Cortex of kidney (tissue), 1 donor: ENCODE measurements around the gene PRX.
A peak's percentile ranks its signal among the peaks of the same experiment; 100 is the strongest.

ENCODE experiments used
- DNase-seq: peaks from one replicate; lab custom pipeline; 2025; lab: John Stamatoyannopoulos, UW

PRX gene

DNA sequence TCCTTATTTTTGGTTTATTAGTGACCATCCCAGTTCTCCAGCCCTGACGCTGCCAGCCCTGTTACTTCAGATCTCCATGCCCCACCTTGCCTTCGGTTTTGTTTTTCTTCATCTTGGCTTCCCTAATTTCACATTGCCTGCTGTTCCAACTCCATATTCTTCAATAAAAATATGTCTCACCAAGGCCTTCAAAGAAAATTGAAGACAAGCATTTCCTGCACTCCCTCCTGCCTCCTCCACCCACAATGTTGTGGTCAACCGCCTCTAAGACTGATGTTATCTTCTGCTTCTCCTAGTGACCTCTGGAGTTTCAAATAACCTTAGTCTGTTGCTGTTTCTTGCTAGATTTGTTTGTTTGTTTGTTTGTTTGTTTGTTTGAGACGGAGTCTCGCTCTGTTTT lies 50.1 kb downstream of the PRX start:
- no peak for DNase-seq

DNA sequence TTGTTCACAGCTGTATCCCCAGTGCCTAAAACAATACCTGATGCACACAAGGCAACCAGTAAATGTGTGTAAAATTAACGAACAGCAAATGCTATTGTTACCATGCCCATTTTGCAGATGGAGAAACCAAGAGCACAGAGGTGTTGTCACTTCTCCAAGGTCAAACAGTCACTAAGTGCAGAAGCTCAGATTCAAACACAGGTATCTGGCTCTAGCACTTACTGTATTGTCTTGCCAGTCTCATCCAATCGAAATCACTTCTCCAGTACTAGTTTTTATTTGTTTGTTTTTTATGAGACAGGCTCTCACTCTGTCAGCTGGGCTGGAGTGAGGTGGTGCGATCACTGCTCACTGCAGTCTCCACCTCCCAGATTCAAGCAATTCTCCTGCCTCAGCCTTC lies 51.0 kb downstream of the PRX start:
- DNase-seq = no peak

DNA sequence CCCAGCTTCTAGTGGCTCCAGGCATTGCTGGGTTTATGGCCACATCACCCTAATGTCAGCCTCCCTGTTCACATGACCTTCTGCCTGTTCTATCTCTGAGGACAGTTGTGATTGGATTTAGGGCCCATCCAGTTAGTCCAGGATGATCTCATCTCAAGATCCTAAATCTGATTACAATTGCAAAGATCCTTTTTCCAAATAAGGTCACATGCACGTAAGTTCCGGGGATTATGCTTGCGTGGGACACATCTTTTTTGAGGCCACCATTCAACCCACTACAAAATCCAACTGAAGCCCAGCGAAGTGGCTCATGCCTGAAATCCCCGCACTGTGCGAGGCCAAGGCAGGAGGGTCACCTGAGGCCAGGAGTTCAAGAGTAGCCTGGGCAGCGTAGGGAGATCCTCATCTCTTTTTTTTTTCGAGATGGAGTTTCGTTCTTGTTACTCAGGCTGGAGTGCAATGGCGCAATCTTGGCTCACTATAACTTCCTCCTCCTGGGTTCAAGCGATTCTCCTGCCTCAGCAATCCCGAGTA lies 52.4 kb downstream of the PRX start:
- no peak for DNase-seq

DNA sequence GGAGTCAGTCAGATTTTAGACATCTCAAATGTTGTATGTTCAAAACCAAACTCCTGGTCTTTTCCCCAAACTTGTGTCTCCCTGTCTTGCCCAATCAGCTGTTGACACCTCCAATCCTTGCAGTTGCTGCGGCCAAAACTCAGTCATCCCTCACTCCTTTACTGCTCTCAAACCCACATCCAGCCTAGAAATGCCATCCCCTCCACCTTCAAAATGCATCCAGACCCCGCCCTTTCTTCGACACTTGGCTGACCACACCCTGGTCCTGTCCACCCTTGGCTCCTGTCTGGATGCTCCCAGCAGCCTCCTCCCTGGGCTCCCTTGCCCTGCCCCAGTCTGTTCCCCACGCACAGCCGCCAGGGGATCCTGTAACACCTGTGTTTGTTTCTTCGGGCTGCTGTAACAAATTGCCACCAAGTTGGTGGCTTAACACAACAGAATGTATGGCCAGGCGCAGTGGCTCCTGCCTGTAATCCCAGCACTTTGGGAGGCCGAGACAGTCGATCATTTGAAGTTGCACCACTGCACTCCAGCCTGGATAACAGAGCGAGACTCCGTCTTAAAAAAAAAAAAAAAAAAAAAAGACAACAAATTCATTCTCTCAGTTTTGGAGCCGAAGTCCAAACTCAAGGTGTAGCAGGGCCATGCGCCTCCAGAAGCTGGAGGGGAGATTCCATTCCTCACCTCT lies 53.0 kb downstream of the PRX start:
- DNase-seq = no peak

DNA sequence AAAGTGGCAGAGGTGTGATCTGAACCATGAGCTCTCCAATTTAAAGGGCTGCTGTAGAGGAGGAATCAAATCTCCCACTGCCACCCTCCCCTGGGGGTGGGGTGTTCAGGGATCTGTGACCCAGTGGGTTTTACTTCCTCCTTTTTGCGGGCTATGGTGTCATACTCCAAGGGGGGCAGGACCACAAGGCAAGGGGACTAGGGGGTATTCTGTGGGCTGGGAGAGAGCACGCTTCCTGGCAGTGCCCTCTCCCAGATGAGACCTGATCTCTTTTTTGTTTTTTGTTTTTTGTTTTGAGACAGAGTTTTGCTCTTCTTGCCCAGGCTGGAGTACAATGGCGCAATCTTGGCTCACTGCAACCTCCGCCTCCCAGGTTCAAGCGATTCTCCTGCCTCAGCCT lies 54.4 kb downstream of the PRX start:
- no peak for DNase-seq

DNA sequence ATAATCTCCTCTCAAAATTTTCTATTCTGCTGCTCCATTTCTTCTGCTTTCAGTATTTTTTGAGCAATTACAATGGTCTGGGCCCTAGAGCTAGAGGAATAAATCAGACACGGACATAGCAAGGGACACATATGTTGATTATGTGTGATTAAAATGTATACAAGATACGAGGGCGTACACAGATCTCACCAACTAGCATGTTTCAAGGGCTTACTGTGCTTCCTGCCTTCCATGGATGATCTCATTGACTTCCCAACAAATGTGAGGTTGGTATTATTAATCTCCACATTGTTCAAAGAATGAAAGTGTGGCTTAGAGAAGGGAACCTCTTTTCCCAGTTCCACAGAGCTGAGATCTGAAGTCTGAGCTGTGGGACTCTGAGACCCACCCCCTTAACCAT lies 55.5 kb downstream of the PRX start:
- DNase-seq = no peak

DNA sequence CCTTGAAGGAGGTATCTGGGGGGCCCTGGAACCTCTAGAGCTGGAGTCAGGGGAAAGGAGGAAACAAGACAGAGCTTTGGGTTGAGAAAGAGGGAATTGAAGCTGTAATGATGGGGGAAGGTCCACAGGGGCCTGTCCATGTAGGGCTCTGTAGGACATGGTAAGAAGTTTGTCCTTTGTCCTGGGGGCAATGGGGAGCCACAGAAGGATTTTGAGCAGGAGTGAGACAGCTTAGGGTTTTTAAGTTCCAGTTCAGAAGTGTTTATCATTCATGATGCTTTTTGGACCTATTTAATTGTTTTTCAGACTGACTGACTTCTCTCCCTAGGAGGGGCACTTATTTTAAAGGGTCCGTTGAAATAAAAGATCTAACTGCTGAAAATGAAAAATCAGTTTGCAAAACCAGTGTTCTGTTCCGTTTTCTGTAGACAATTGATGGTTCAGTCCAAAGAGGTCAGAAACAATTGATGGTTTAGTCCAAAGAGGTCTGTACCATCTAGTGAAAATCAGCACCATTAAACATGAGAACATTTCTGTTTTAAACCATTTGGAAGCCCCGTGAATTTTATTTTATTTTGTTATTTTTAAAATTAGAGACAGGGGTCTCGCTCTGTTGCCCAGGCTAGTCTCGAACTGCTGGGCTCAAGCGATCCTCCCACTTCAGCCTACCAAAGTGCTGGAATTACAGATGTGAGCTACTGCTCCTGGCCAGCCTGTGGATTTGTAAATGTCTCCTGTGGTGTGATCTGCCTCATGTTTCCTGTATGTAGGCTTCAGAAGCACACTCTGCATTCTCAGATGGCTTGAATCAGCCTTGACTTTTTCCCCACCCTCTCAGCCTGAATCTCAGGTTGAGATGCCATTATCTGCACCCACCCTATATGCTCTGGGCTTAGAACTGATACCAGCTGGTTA lies 56.2 kb downstream of the PRX start:
- DNase-seq = no peak

DNA sequence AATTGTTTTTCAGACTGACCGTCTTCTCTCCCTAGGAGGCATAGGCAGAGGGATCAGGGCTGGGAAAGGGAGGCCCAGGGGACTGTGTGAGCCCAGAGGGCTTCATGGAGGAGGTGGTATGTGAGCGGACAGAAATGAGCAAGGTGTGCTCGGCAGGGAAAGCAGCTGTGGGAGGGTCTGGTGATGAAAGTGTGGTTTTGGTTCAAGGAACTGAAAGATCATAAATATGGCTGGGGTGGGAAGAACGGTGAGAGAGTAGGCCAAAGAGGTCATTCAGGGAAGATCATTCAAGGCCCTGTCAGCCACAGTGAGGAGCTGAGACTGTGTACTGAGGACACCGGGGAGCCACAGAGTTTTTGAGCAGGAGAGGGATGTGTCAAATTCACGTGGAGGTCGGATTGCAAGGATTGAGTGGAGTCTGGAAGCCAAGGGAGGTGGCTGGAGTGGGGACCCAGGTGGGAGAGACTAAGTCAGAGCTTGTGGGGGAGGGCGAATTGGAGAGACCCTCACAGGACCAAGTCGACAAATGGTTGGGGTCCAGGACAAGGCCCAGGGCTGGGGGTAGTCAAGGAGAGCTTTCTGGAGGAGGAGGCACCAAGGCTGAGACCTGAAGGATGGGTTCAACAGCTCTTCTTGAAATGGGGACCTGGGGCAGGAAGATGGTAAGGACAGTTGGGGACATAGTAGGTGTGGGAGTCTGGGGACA lies 57.0 kb downstream of the PRX start:
- no peak for DNase-seq

DNA sequence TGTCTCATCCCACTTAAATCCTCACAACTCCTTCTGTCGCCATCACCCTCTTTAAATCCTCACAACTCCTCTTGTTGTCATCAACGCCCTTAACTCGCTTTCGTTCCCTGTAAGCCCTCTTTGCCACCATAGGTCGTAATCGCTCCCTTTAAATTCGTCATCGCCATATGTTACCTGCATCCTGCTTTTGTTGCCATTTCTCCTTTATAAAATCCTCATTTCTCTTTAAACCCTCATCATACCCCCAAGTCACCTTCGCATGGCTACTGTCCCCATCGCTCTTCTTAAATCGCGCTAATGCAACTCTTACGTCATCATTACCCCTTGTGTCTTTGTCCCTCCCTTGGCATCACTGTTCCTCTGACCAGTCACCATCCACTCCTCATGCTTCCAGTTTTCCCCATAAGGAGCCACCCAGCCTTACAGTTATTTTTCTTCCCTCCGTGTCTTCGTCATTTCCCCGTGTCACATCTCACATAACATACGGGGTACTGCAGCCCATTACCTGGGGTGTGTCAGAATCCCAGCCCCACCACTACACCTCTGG lies 64.1 kb downstream of the PRX start:
- no peak for DNase-seq

DNA sequence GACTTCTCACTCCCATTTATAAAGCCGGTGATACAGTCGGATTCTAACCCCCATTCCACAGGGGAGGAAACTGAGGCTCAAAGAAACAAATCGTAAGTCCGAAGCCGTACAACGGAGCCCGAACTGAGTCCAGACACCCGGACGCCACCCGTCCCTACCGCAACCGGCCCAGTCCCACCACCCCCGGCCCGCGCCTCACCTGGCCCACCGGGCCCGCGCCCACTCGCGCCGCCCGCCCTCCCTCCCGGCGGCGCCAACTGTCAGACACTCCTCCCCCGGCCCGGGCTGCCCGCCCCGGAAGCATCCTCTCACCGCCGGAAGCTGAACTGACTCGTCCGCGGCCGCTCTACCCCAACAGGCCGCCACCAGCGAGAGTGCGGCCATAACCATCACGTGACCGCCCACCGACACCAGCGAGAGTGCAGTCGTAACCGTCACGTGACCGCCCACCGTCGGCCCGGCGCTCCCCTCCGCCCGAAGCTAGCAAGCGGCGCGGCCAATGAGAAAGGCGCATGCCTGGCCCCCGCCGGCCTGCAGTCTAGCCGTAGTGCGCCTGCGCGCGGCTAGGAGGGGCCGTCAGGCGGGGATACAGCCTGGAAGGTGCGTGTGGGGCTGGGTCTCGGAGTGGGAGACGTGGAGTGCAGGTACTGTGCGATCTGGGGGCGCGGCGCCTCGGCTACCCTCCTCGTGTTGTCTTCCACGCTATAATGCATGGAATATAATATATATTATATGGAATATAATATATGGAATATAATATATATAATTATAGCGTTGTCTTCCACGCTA lies 64.9 kb downstream of the PRX start, which contains the start of the genes C19orf47 and PLD3:
Gene C19orf47 (minus strand): TSS at position 273 of the 789 bp plus-strand sequence. CDS start 6,540 bp downstream, outside the sequence.
Gene PLD3 (plus strand): TSS at position 571 of the 789 bp plus-strand sequence. CDS start 17,789 bp downstream, outside the sequence.
- DNase-seq = peak; percentile 99

DNA sequence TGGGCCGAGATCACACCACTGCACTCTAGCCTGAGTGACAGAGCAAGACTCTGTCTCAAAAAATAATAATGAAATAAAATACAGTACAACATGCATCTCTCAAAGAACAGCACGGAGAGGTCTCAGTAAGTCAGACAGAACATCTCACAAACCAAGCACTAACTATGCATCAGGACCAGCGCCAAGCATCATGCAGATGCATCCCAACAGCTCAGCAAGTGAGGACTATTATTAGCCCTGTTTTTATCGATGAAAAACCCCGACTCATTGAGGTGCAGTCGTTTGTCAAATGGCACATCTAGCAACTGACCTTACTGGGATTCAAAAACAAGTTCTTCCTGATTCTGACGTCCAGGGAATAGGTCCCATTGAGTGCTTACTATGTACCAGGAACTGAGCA lies 68.8 kb downstream of the PRX start:
- DNase-seq = no peak
